ENCODE measurements around the gene RPIA. TPM values are rescaled to one million over a fixed set of nuclear protein-coding genes. Genes with fewer than 3 reads are reported as not detected.
"Not testable (repeated sequence)": the region's sequence is repeated elsewhere in the genome, so short reads cannot be mapped to it uniquely, and the experiment has no call there.

The RPIA gene
- polyA plus RNA-seq (2013, experiment 1 of 4), result 20.1 TPM
- 18.4 TPM for polyA plus RNA-seq (2013, experiment 2 of 4)
- polyA plus RNA-seq (2013, experiment 3 of 4), result 16.6 TPM
- polyA plus RNA-seq (2013, experiment 4 of 4), result 18.0 TPM

DNA sequence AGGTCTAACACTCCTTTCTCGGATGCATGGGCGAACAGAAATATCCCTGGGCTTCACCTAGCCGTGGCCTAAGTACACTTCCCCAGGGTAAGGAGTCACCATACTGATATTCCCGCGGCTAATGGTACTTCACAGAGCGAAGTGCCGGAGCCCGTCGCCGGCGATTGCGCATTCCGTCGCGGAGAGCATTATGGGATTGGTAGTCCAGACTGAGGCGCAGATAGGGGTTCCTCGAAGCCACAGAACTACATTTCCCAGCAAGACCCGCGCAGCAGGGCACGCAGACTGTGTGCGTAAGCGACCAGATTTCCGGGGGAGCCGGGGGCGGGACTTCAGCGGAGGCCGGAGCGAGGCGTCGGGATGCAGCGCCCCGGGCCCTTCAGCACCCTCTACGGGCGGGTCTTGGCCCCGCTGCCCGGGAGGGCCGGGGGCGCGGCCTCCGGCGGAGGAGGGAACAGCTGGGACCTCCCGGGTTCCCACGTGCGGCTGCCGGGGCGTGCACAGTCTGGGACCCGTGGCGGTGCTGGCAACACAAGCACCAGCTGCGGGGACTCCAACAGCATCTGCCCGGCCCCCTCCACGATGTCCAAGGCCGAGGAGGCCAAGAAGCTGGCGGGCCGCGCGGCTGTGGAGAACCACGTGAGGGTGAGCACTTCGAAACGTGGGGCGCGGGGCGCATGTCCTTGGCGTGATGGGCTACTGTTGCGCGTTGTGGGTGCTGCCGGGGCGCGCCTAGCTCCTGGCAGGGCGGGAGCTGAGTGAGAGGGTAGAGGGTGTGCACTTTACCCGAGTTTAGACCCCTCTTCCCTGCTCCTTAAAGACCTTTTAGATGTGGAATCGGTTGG is at the start of gene RPIA:
Gene RPIA (plus strand): TSS at position 335 of the 845 bp plus-strand sequence. CDS start 26 bp downstream, at position 361.
- H3K27me3 ChIP-seq (ENCODE audit: control insufficient read depth, insufficient read depth, low read length, poor library complexity, severe bottlenecking), result no peaks in the 10 kb centered on the region
- H3K4me1 ChIP-seq (ENCODE audit: control insufficient read depth, insufficient read depth, low read length), result peaks cover 8% of the 10 kb centered on the region
- H3K4me3 ChIP-seq (ENCODE audit: insufficient read depth, low read depth, low read length), result peak within 1 kb of the TSS; percentile 92
- H3K9me3 ChIP-seq (ENCODE audit: control insufficient read depth, low read length), result no peaks in the 10 kb centered on the region
- no peaks in the 10 kb centered on the region for H3K36me3 ChIP-seq (ENCODE audit: control insufficient read depth, insufficient read depth, low read length)
- no peak within 1 kb of the TSS for H3K27ac ChIP-seq (ENCODE audit: insufficient read depth, low read depth, low read length, poor library complexity, severe bottlenecking)
- WGBS, 2 experiments, result 0% methylated on average over 71 of the region's 71 CpGs

DNA sequence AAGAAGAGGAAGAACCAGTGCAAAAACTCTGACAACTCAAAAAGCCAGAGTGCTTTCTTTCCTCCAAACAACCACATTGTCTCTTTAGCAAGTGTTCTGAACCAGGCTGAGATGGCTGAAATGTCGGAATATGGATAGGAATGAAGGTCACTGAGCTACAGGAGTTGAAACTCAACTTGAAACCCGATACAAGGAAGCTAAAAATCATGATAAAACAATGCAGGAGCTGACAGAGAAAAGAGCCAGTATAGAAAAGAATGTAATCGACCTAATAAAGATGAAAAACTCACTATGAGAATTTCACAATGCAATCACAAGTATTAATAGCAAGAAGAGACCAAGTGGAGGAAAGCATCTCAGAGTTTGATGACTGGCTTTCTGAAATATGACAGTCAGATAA is 49.2 kb upstream of the RPIA start:
- 78 to 83% methylated on average over 3 of the region's 3 CpGs for WGBS, 2 experiments
- Histone ChIP-seq H3K27me3 (ENCODE audit: control insufficient read depth, insufficient read depth, low read length, poor library complexity, severe bottlenecking) (no peaks in the 10 kb centered on the region), H3K36me3 (ENCODE audit: control insufficient read depth, insufficient read depth, low read length) (no peaks in the 10 kb centered on the region), H3K27ac (ENCODE audit: insufficient read depth, low read depth, low read length, poor library complexity, severe bottlenecking) (no peak overlapping the region), H3K4me3 (ENCODE audit: insufficient read depth, low read depth, low read length) (no peak overlapping the region), H3K9me3 (ENCODE audit: control insufficient read depth, low read length) (no peaks in the 10 kb centered on the region), H3K4me1 (ENCODE audit: control insufficient read depth, insufficient read depth, low read length) (peaks cover 6% of the 10 kb centered on the region)

DNA sequence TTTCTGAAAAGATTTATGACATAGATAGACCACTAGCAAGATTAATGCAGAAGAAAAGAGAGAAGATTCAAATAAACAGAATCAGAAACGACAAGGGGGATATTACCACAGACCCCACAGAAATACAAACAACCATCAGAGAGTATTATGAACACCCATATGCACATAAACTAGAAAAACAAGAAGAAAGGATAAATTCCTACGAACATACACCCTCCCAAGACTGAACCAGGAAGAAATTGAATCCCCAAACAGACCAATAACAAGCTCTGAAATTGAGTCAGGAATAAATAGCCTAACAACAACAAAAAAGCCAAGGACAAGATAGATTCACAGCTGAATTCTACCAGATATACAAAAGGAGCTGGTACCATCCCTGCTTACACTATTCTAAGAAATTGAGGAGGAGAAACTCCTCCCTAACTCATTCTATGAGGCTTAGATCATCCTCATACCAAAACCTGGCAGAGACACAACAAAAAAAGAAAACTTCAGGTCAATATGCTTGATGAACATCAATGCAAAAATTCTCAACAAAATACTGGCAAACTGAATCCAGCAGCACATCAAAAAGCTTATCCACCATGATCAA is 46.1 kb upstream of the RPIA start:
- H3K9me3 ChIP-seq (ENCODE audit: control insufficient read depth, low read length); H3K27me3 ChIP-seq (ENCODE audit: control insufficient read depth, insufficient read depth, low read length, poor library complexity, severe bottlenecking); H3K4me3 ChIP-seq (ENCODE audit: insufficient read depth, low read depth, low read length); H3K27ac ChIP-seq (ENCODE audit: insufficient read depth, low read depth, low read length, poor library complexity, severe bottlenecking); H3K4me1 ChIP-seq (ENCODE audit: control insufficient read depth, insufficient read depth, low read length); H3K36me3 ChIP-seq (ENCODE audit: control insufficient read depth, insufficient read depth, low read length): not testable (repeated sequence)
- WGBS, 2 experiments, result 83 to 90% methylated on average over 2 of the region's 2 CpGs

DNA sequence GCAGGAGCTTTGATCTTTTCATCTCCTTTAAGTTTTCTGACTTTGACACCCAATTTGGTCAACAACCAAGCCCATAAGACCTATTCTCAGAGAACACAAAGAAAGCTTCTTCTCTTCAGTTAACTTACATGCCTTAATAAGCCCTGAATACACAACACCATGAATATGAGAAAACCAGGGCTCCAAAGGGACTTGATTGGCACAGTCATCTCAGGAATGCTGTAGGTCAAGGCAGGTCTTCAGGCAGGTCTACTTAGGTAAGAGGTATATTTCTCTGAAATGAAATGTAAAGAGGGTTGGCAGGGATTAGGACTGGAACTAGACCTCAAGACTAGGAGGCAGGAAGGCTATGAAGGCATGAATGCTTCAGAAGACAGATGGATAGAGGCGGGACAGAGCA is 39.8 kb upstream of the RPIA start:
- Histone ChIP-seq H3K9me3 (ENCODE audit: control insufficient read depth, low read length) (no peaks in the 10 kb centered on the region), H3K27ac (ENCODE audit: insufficient read depth, low read depth, low read length, poor library complexity, severe bottlenecking) (no peak overlapping the region), H3K27me3 (ENCODE audit: control insufficient read depth, insufficient read depth, low read length, poor library complexity, severe bottlenecking) (no peaks in the 10 kb centered on the region), H3K36me3 (ENCODE audit: control insufficient read depth, insufficient read depth, low read length) (no peaks in the 10 kb centered on the region), H3K4me3 (ENCODE audit: insufficient read depth, low read depth, low read length) (no peak overlapping the region), H3K4me1 (ENCODE audit: control insufficient read depth, insufficient read depth, low read length) (no peaks in the 10 kb centered on the region)
- 90 to 94% methylated on average over 1 of the region's 1 CpG for WGBS, 2 experiments

DNA sequence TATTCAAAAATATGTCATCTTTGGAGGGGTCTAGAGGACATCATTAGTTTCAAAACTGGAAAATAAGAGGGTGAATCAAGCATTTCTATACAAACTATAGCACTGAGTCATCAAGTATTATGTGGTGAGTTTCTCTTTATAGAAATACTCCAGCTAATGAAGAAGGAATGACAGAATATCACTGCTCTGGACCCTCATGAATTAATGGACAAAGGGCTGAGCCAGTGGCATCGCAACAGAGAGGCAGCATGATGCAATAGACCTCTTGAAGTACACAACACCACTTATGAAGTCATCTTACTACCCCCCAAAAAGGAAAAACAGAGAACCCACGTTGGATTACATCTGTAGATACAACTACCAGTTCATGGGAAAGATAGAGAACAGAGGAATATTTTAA is 36.8 kb upstream of the RPIA start:
- Histone ChIP-seq H3K9me3 (ENCODE audit: control insufficient read depth, low read length) (no peaks in the 10 kb centered on the region), H3K27me3 (ENCODE audit: control insufficient read depth, insufficient read depth, low read length, poor library complexity, severe bottlenecking) (no peaks in the 10 kb centered on the region), H3K36me3 (ENCODE audit: control insufficient read depth, insufficient read depth, low read length) (no peaks in the 10 kb centered on the region), H3K4me3 (ENCODE audit: insufficient read depth, low read depth, low read length) (no peak overlapping the region), H3K4me1 (ENCODE audit: control insufficient read depth, insufficient read depth, low read length) (no peaks in the 10 kb centered on the region), H3K27ac (ENCODE audit: insufficient read depth, low read depth, low read length, poor library complexity, severe bottlenecking) (no peak overlapping the region)
- WGBS, 2 experiments, result 91 to 95% methylated on average over 2 of the region's 2 CpGs

DNA sequence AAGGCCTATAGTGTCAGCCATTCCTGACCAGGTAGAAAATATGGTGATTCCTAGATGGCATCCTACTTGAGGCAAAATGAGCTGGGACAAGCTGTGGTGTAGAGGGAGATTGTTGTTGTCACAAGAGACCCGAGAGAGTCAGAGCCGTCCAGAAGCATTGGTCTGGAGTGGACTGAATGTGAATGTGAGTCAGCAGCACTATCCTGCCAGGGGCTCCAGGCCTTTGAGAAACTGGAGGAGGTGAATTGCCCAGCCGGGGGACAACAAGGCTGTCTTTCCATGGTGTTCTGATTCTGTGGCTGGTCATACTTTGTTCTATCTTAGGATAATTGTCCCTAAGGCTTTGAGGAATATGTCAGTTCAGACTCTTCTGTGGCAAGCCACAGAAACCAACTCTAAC is 34.8 kb upstream of the RPIA start:
- Histone ChIP-seq H3K4me1 (ENCODE audit: control insufficient read depth, insufficient read depth, low read length) (no peaks in the 10 kb centered on the region), H3K4me3 (ENCODE audit: insufficient read depth, low read depth, low read length) (no peak overlapping the region), H3K36me3 (ENCODE audit: control insufficient read depth, insufficient read depth, low read length) (no peaks in the 10 kb centered on the region), H3K27ac (ENCODE audit: insufficient read depth, low read depth, low read length, poor library complexity, severe bottlenecking) (no peak overlapping the region), H3K9me3 (ENCODE audit: control insufficient read depth, low read length) (no peaks in the 10 kb centered on the region), H3K27me3 (ENCODE audit: control insufficient read depth, insufficient read depth, low read length, poor library complexity, severe bottlenecking) (no peaks in the 10 kb centered on the region)
- WGBS, 2 experiments, result 89 to 93% methylated on average over 3 of the region's 3 CpGs

DNA sequence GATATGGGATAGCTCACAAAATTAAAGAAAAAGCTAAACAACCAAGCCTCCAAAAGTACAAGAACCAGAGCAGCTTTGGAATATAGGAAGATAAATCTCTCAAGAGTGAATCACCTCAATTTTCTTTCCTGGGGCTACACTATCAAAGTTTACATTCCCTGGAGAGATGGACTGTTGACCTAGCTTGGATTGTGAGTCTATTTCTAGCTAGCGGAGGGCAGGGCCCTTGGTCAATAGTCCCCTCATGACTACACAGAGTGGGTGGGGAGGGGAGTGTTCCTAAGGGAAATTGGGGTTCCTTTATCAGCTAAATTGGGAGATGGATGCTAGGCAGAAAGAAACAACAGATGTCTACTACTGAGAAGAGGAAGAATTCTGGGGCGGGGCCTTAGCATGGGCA is 34.3 kb upstream of the RPIA start:
- H3K36me3 ChIP-seq (ENCODE audit: control insufficient read depth, insufficient read depth, low read length), result no peaks in the 10 kb centered on the region
- H3K4me1 ChIP-seq (ENCODE audit: control insufficient read depth, insufficient read depth, low read length), result no peaks in the 10 kb centered on the region
- no peaks in the 10 kb centered on the region for H3K9me3 ChIP-seq (ENCODE audit: control insufficient read depth, low read length)
- no peaks in the 10 kb centered on the region for H3K27me3 ChIP-seq (ENCODE audit: control insufficient read depth, insufficient read depth, low read length, poor library complexity, severe bottlenecking)
- H3K4me3 ChIP-seq (ENCODE audit: insufficient read depth, low read depth, low read length), result no peak overlapping the region
- no peak overlapping the region for H3K27ac ChIP-seq (ENCODE audit: insufficient read depth, low read depth, low read length, poor library complexity, severe bottlenecking)
- 97 to 98% methylated on average over 2 of the region's 2 CpGs for WGBS, 2 experiments

DNA sequence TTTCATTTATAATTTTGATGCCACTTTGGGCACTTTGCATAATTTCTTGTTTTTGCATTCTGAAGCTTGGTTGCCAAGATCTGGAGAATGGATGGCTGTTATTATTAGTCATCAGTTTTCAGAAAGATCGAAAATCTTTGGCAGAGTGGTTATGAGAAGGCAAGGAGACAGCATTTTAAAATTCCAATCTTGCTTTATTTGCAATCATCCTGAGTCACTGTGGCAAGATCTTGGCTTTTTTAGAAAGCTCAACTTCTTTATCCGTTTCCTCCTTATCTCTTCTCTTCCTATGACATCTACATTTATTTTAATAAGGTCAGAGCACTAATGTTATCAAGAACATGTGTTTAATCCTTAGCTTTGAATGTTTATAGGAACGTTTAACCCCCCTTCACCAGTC is 33.1 kb upstream of the RPIA start:
- Histone ChIP-seq H3K27ac (ENCODE audit: insufficient read depth, low read depth, low read length, poor library complexity, severe bottlenecking) (no peak overlapping the region), H3K4me3 (ENCODE audit: insufficient read depth, low read depth, low read length) (no peak overlapping the region)
- WGBS, 2 experiments, result 82 to 100% methylated on average over 2 to 3 of the region's 3 CpGs

DNA sequence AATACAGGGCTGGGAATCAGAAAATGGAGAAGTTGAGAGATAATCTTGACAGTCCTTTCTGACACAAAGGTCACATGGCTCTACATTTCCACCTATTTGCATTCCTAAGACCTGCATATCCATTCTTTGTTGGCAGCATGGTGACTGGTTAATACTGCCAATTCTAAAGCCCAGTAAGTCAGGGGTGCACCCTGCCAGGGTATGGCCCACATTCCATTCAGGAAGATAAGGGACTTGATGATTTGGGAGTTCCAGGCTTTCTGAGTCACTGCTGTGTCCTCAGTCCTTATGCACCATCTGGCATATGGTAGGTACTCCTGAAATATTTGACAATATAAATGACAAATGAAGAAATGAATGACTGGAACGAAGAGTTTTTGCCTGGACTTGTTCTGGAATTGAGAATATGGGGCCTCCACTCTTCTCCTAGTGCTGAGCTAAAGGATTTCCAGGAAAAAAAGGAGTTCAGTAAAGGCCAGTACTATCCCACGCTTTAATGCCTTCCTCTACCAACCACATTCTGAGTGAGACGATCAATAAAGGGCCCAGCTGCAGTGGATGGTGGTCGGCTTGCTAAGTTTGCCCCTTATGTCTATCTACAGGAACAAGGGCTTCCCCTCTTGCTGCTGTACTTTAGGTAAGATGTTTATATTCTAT is 32.5 kb upstream of the RPIA start:
- Histone ChIP-seq H3K9me3 (ENCODE audit: control insufficient read depth, low read length) (no peaks in the 10 kb centered on the region), H3K36me3 (ENCODE audit: control insufficient read depth, insufficient read depth, low read length) (no peaks in the 10 kb centered on the region), H3K4me3 (ENCODE audit: insufficient read depth, low read depth, low read length) (no peak overlapping the region), H3K27me3 (ENCODE audit: control insufficient read depth, insufficient read depth, low read length, poor library complexity, severe bottlenecking) (no peaks in the 10 kb centered on the region), H3K4me1 (ENCODE audit: control insufficient read depth, insufficient read depth, low read length) (no peaks in the 10 kb centered on the region), H3K27ac (ENCODE audit: insufficient read depth, low read depth, low read length, poor library complexity, severe bottlenecking) (no peak overlapping the region)
- WGBS, 2 experiments, result 71 to 77% methylated on average over 4 of the region's 4 CpGs

More for the DNA sequence above, 33.1 kb upstream of the RPIA start:
- Histone ChIP-seq H3K27me3 (ENCODE audit: control insufficient read depth, insufficient read depth, low read length, poor library complexity, severe bottlenecking) (no peaks in the 10 kb centered on the region), H3K4me1 (ENCODE audit: control insufficient read depth, insufficient read depth, low read length) (no peaks in the 10 kb centered on the region), H3K9me3 (ENCODE audit: control insufficient read depth, low read length) (no peaks in the 10 kb centered on the region), H3K36me3 (ENCODE audit: control insufficient read depth, insufficient read depth, low read length) (no peaks in the 10 kb centered on the region)

DNA sequence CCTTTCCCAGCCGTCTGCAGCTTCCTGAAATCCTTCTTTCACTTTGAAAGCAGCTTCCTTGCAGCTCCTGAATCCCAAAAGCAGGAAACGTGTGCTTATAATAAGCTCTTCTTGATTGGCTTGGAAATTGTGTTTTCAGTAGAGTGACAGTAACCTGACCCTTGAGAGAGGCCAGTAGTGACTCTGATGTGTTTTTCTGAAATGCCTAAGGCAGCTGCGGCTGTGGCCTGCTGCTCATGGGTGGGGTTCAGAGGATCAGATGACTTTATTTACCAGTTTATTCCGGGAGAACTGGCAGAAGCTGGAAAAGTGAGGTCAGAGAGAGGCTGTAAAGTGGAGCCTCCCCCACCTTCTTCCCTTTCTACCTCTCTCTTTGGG is 31.9 kb upstream of the RPIA start:
- no peak overlapping the region for H3K4me3 ChIP-seq (ENCODE audit: insufficient read depth, low read depth, low read length)
- H3K4me1 ChIP-seq (ENCODE audit: control insufficient read depth, insufficient read depth, low read length), result no peaks in the 10 kb centered on the region
- H3K27me3 ChIP-seq (ENCODE audit: control insufficient read depth, insufficient read depth, low read length, poor library complexity, severe bottlenecking), result no peaks in the 10 kb centered on the region
- H3K36me3 ChIP-seq (ENCODE audit: control insufficient read depth, insufficient read depth, low read length), result no peaks in the 10 kb centered on the region
- H3K27ac ChIP-seq (ENCODE audit: insufficient read depth, low read depth, low read length, poor library complexity, severe bottlenecking), result no peak overlapping the region
- no peaks in the 10 kb centered on the region for H3K9me3 ChIP-seq (ENCODE audit: control insufficient read depth, low read length)
- WGBS, 2 experiments, result 55 to 63% methylated on average over 4 of the region's 4 CpGs
